ENCODE results near the gene CRYBG1.

CRYBG1 gene

DNA sequence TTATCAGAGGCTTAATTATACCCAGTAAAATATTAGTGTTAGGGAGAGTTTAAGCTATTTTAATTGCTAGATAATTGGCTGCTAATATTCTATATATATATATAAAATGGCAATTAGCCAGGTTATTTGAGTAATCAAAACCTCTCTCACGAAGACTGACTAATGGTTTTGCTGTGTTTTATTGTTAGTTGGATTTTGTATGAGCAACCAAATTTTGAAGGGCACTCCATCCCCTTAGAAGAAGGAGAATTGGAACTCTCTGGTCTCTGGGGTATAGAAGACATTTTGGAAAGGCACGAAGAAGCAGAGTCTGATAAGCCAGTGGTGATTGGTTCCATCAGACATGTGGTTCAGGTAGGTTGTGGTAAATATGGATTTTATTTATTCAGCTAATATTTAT lies 166.6 kb downstream of the CRYBG1 start:
- TF ChIP-seq, protein P1, sequence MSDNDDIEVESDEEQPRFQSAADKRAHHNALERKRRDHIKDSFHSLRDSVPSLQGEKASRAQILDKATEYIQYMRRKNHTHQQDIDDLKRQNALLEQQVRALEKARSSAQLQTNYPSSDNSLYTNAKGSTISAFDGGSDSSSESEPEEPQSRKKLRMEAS (IDR thresholded peaks at IDR 0.05; ENCODE audit: low read depth, low read length), result no peak
- TF ChIP-seq, protein P2, sequence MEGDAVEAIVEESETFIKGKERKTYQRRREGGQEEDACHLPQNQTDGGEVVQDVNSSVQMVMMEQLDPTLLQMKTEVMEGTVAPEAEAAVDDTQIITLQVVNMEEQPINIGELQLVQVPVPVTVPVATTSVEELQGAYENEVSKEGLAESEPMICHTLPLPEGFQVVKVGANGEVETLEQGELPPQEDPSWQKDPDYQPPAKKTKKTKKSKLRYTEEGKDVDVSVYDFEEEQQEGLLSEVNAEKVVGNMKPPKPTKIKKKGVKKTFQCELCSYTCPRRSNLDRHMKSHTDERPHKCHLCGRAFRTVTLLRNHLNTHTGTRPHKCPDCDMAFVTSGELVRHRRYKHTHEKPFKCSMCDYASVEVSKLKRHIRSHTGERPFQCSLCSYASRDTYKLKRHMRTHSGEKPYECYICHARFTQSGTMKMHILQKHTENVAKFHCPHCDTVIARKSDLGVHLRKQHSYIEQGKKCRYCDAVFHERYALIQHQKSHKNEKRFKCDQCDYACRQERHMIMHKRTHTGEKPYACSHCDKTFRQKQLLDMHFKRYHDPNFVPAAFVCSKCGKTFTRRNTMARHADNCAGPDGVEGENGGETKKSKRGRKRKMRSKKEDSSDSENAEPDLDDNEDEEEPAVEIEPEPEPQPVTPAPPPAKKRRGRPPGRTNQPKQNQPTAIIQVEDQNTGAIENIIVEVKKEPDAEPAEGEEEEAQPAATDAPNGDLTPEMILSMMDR (IDR thresholded peaks at IDR 0.05; ENCODE audit: low read depth, low read length), result no peak
- TF ChIP-seq POLR2A (IDR thresholded peaks at IDR 0.05; ENCODE audit: extremely low read depth, insufficient read length) (no peak), MYC (IDR thresholded peaks at IDR 0.05; ENCODE audit: low read depth, low read length) (no peak)
- DNase-seq (ENCODE audit: low read depth), result no peak
- no peak overlapping the region for H3K4me3 ChIP-seq (ENCODE audit: low read depth, low read length)

DNA sequence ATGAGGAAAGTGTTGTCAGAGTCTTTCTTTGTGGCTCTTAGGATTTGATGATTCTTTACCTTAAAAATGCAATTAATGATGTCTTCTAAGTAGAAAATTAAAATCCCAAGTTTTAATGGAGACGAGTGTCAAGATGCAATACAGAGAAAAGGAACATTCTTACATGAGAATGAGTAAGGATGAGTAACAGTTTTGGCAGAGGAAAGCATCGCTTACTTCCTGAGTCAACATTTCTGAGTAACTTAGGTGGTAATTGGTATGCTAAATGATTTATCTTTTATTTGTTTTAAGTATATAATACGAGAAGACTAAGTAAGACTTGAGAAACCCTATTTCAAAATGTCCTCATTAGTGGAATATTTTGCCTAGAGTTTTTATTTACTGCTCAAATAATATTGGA lies 167.5 kb downstream of the CRYBG1 start:
- TF ChIP-seq POLR2A (IDR thresholded peaks at IDR 0.05; ENCODE audit: extremely low read depth, insufficient read length) (no peak), MYC (IDR thresholded peaks at IDR 0.05; ENCODE audit: low read depth, low read length) (no peak)
- TF ChIP-seq, protein P2 (IDR thresholded peaks at IDR 0.05; ENCODE audit: low read depth, low read length), result no peak
- TF ChIP-seq, protein P1 (IDR thresholded peaks at IDR 0.05; ENCODE audit: low read depth, low read length), result no peak
- DNase-seq (ENCODE audit: low read depth), result no peak

DNA sequence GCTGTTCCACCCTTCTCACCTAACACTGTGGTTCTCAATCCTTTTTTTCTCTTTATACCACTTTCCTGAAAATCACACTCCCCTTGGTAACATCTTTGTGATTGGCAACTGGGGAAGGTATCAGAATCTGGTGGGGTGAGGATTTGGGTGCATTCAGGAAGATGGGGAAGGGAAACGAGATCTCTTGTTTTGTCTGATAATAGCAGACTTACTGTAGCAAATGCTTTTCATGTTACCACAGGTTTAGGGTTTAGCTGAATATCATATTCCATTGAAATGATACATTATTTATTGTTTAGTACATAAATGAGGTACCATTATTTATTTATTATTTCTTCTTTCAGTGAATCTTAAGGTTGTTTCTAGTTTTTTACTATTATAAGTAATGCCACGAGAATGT lies 168.0 kb downstream of the CRYBG1 start:
- TF ChIP-seq, protein P1 (IDR thresholded peaks at IDR 0.05; ENCODE audit: low read depth, low read length), result no peak
- TF ChIP-seq POLR2A (IDR thresholded peaks at IDR 0.05; ENCODE audit: extremely low read depth, insufficient read length) (no peak), MYC (IDR thresholded peaks at IDR 0.05; ENCODE audit: low read depth, low read length) (no peak)
- TF ChIP-seq, protein P2 (IDR thresholded peaks at IDR 0.05; ENCODE audit: low read depth, low read length), result no peak
- no peak for DNase-seq (ENCODE audit: low read depth)
- no peak overlapping the region for H3K4me3 ChIP-seq (ENCODE audit: low read depth, low read length)

More for the DNA sequence above, 167.5 kb downstream of the CRYBG1 start:
- H3K4me3 ChIP-seq (ENCODE audit: low read depth, low read length), result no peak overlapping the region

DNA sequence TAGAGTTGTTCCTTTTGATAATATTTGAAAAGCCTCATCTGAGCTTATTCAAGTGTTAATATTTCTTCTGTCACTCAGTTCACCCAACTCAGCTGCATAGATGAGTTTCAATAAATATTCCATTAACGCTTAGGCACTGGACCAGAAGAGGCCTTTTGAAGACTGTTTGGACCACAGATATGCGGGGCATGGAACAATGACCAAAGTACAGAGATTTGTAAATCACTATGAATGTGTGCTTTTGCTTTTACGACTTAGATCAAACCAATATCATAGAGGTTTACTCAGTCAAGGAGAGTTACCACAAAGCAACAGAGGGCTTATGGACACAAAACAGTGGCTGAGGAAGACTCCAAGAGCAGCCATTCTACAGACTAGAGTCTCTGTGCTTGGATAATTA lies 168.9 kb downstream of the CRYBG1 start:
- TF ChIP-seq MYC (IDR thresholded peaks at IDR 0.05; ENCODE audit: low read depth, low read length), result no peak
- TF ChIP-seq POLR2A (IDR thresholded peaks at IDR 0.05; ENCODE audit: extremely low read depth, insufficient read length), result no peak
- TF ChIP-seq, protein P2 (IDR thresholded peaks at IDR 0.05; ENCODE audit: low read depth, low read length), result no peak
- TF ChIP-seq, protein P1 (IDR thresholded peaks at IDR 0.05; ENCODE audit: low read depth, low read length), result no peak
- DNase-seq (ENCODE audit: low read depth), result no peak
- no peak overlapping the region for H3K4me3 ChIP-seq (ENCODE audit: low read depth, low read length)

DNA sequence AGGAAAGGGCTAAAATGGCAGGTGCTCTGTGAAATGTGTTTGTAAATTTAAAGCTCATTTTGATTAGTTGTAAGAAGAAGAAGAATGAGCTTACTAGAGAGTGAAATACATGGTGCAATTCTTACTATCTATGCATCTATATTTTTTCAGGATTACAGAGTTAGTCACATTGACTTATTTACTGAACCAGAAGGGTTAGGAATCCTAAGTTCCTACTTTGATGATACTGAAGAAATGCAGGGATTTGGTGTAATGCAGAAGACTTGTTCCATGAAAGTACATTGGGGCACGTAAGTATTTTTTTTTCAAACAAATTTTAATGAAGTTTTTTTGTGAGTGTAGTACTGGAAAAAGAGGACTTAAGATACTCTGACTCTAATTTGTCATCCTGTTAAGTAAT lies 169.5 kb downstream of the CRYBG1 start:
- TF ChIP-seq MYC (IDR thresholded peaks at IDR 0.05; ENCODE audit: low read depth, low read length), result no peak
- TF ChIP-seq, protein P2 (IDR thresholded peaks at IDR 0.05; ENCODE audit: low read depth, low read length), result no peak
- TF ChIP-seq, protein P1 (IDR thresholded peaks at IDR 0.05; ENCODE audit: low read depth, low read length), result no peak
- no peak for TF ChIP-seq POLR2A (IDR thresholded peaks at IDR 0.05; ENCODE audit: extremely low read depth, insufficient read length)
- H3K4me3 ChIP-seq (ENCODE audit: low read depth, low read length), result no peak overlapping the region
- no peak for DNase-seq (ENCODE audit: low read depth)
